H4 (cell line): Measurements from ENCODE around the gene VANGL1. TPM values are rescaled to one million over a fixed set of nuclear protein-coding genes. Genes with fewer than 3 reads are reported as not detected.

Experiments
- DNase-seq: peaks from one replicate; pipeline ENCODE4 v3.0.0-alpha.2; 2015; ENCODE audit warnings: low spot score
- total RNA-seq: library from RNA; depleted of rRNA; stranded (reverse); fragments of >200 nt; shearing (Covaris generic); gene quantifications from 2 replicates; pipeline ENCODE4 v1.2.3, GENCODE V29; 2014; rRNA removed

Gene VANGL1
- total RNA-seq, 1 experiment from 2014 or later: 8.2 TPM

GRCh38 chr1:115744646-115745275 lies 103.0 kb downstream of the VANGL1 start:
- DNase-seq: no peak

- DNase-seq: no peak
These were observed 104.4 kb downstream of the VANGL1 start for GRCh38 chr1:115746021-115746690.

Other genes starting within 250 kb of the VANGL1 start
- gene CASQ2, start 126.7 kb downstream of the VANGL1 start, total RNA-seq: not detected in 2 replicates
- not detected in 2 replicates for gene NHLH2, start 199.2 kb downstream of the VANGL1 start, total RNA-seq